DMS 273 treated with DMSO at 0.1 percent for 48 hours (cell line): Measurements from ENCODE around the gene ETV4.
"Not testable (repeated sequence)": the region's sequence is repeated elsewhere in the genome, so short reads cannot be mapped to it uniquely, and the experiment has no call there.

Experiments
- DNase-seq: peaks from one replicate; lab custom pipeline; 2025; lab: John Stamatoyannopoulos, UW

The ETV4 gene

GRCh38 chr17:43511199-43511598 is 34.9 kb downstream of the ETV4 start:
- DNase-seq, result not testable (repeated sequence)

DNA sequence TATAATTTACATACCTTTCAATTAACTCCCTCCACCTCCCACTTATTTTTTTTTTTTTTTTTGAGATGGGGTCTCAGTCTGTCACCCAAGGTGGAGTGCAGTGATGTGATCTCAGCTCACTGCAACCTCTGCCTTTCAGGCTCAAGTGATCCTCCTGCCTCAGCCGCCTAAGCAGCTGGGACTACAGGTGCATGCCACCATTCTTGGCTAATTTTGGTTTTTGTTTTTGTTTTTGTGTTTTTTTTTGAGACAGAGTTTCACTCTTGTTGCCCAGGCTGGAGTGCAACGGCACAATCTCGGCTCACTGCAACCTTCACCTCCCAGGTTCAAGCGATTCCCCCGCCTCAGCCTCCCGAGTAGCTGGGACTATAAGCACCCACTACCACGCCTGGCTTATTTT is 36.7 kb downstream of the ETV4 start:
- not testable (repeated sequence) for DNase-seq

DNA sequence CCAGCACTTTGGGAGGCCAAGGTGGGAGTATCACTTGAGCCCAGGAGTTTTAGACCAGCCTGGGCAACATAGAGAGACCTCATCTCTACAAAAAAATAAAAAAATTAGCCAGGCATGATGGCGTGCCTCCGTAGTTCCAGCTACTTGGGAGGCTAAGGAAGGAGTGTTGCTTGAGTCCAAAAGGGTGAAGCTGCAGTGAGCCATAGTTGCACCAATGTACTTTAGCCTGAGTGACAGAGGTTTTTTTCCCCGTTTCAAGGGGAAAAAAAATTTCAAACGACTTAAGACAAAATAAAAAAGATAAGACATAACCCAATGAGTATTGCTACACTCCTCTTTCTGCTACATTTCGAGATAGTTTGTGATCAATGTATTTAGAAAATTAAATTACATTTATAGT is 55.5 kb downstream of the ETV4 start:
- DNase-seq, result no peak

GRCh38 chr17:43483674-43484551 is 62.2 kb downstream of the ETV4 start, which contains the start of gene DHX8:
TSS of gene DHX8 (plus strand) at chr17:43483975. CDS start at chr17:43484038, 63 bp downstream.
- peak; percentile 99 for DNase-seq

DNA sequence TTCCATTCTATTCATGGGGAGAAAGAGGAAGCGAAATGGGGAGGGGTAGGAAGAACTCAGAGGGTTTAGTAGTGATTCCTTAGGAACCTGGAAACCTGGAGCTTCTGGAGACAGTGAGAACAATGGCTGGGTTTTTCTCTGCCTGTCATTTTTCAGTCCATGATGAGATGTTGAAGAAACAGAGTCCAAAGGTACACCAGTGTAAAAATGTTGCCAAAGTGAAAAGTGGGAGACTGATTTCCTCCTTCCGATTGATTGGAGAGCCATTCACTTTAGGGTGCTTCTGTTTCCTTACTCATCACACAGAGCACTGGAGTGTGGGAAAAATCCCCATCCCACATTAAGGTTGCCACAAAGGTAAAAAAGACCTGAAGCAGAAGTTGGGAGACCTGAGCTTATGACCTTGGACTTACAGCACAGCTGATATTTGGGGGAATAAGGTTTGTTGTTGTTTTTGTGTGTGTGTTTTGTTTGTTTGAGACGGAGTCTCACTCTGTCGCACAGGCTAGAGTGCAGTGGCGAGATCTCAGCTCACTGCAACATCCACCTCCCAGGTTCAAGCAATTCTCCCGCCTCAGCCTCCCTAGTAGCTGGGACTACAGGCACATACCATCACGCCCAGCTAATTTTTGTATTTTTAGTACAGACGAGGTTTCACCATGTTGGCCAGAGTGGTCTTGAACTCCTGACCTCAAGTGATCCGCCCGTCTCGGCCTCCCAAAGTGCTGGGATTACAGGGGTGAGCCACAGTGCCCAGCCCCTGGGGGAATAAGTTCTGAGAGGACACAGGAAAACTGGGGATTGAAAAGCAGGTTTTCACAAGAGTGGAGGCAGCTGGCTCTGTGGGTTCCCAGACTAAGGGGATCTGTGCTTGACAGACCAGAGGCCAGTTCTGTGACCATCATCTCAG is 63.8 kb downstream of the ETV4 start:
- DNase-seq, result no peak

DNA sequence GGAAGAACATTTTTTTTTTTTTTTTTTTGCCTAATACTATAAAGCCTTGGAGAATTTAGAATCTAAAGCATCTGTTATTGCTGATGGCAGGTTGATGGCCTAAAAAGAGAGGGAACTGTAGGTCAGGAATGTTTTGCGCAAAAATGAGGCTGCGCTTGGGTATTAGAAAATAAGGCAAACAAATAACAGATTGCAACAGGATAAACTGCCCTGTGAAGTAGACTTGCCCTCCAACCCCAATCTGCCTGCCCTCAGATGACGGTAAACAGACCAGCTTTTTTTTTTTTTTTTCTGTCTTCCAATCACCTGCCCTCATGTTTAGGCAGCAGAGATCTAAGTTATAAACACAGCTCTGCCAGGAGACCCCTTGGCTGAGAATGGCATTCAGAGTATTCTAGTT is 66.2 kb downstream of the ETV4 start:
- DNase-seq, result no peak
